ENCODE results near the gene ADAMTS6.

GRCh38 chr5:65391591-65391990 is 90.1 kb downstream of the ADAMTS6 start:
- TF ChIP-seq CTCF (IDR thresholded peaks at IDR 0.05) (no peak), EZH2 (IDR thresholded peaks at IDR 0.05; ENCODE audit: borderline replicate concordance, insufficient read depth, low read depth, low read length, poor library complexity, severe bottlenecking) (no peak)
